GM12873 (cell line): ENCODE measurements around the gene P4HA2.

Experiments
- CTCF ChIP-seq: IDR thresholded peaks from 2 replicates; pipeline ENCODE4 v1.5.1; 2012; ENCODE audit warnings: low read depth, mild to moderate bottlenecking, moderate library complexity, low read length, control low read depth; ENCODE audit not compliant: insufficient read depth; ENCODE audit errors: missing control alignments

Gene P4HA2

GRCh38 chr5:132202711-132203463, 24.8 kb downstream of the P4HA2 start:
- TF ChIP-seq CTCF = no peak

GRCh38 chr5:132199116-132199680, 28.5 kb downstream of the P4HA2 start:
- no peak for TF ChIP-seq CTCF

GRCh38 chr5:132198571-132198970, 29.1 kb downstream of the P4HA2 start:
- no peak for TF ChIP-seq CTCF

- TF ChIP-seq CTCF = no peak
Measured at GRCh38 chr5:132195727-132196126, 31.9 kb downstream of the P4HA2 start.

GRCh38 chr5:132193165-132193694, 34.4 kb downstream of the P4HA2 start:
- TF ChIP-seq CTCF = no peak

GRCh38 chr5:132190161-132190817, 37.4 kb downstream of the P4HA2 start:
- peak; percentile 66 for TF ChIP-seq CTCF

- no peak for TF ChIP-seq CTCF
Measured at GRCh38 chr5:132184588-132184987, 43.1 kb downstream of the P4HA2 start.
